ENCODE results near the gene KLRC1.
"Not testable (repeated sequence)": the region's sequence is repeated elsewhere in the genome, so short reads cannot be mapped to it uniquely, and the experiment has no call there.

The KLRC1 gene

GRCh38 chr12:10422159-10422558, 31.0 kb downstream of the KLRC1 start:
- in situ Hi-C loops (cut with MboI; ENCODE audit: low sequenced_read_pairs): not testable (repeated sequence)

- in situ Hi-C loops (cut with MboI; ENCODE audit: low sequenced_read_pairs): not testable (repeated sequence)
Observed at GRCh38 chr12:10420334-10420733, 32.8 kb downstream of the KLRC1 start, which contains the start of gene KLRC3. TSS of gene KLRC3 (minus strand) at chr12:10420595. CDS start at chr12:10420550, 45 bp downstream.

- in situ Hi-C loops (cut with MboI; ENCODE audit: low sequenced_read_pairs): no loop called here
Observed at GRCh38 chr12:10409392-10409791, 43.8 kb downstream of the KLRC1 start, which contains the start of gene KLRC4. TSS of gene KLRC4 (minus strand) at chr12:10409757. CDS start at chr12:10409575, 182 bp downstream.

DNA sequence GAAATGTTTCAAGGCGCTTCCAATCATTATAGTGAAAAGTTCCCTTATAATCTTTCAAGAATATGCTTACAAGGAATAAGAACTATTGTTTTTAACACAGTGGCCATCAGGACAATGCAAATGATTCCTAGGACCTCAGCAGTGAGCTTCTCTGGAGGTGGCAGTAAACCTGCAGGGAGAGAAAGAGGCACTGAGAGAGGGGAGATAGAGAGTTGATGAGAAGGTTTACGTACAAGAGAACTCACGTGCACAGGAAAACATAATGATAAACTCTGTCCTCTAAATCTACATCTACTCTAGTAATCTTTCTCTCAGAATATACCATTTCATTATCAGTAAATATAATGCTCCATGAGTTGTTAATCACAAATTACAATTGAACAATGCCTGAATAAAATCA, 44.3 kb downstream of the KLRC1 start:
- in situ Hi-C loops (cut with MboI; ENCODE audit: low sequenced_read_pairs): no loop called here

GRCh38 chr12:10406725-10407124, 46.5 kb downstream of the KLRC1 start:
- in situ Hi-C loops (cut with MboI; ENCODE audit: low sequenced_read_pairs): no loop called here

GRCh38 chr12:10405294-10405693, 47.9 kb downstream of the KLRC1 start:
- in situ Hi-C loops (cut with MboI; ENCODE audit: low sequenced_read_pairs): no loop called here

- in situ Hi-C loops (cut with MboI; ENCODE audit: low sequenced_read_pairs): no loop called here
Observed at GRCh38 chr12:10404798-10405197, 48.4 kb downstream of the KLRC1 start.

- in situ Hi-C loops (cut with MboI; ENCODE audit: low sequenced_read_pairs): no loop called here
Observed at GRCh38 chr12:10400829-10401228, 52.3 kb downstream of the KLRC1 start.

DNA sequence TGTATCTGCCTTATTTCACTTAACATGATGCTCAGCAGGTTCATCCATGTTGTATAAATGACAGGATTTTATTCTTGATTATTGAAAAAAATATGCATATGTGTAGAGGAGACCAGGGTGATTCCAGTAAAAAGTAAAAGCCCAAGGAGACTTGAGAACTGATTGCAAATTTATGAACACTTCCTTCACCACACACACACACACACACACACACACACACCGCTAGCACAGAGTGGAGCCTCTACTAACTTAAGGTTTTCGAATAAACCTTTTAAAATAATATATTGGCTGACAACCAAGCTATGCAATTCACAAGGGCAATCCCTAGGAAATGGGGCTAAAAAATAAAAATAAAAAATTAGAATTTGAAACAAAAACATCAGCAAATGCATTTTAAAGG, 55.0 kb downstream of the KLRC1 start:
- in situ Hi-C loops (cut with MboI; ENCODE audit: low sequenced_read_pairs): no loop called here

DNA sequence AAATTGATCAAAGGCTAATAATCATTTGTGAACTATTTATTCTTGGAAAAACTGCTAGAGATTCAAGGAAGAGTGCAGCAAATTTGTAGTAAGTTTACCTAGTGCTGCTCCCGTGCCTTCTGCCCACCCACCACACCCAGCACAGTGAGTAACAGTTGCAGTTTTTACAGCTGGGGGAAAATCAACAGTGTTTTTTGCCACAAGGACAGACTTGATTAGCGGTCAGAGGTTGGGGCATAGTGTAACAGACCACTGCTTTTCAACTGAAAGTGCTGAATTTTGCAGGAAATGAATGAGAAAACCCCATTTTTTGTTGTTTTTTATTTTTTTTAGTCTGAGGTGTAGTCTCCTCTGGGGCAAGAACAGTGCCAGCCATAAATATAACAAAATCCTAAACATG, 55.9 kb downstream of the KLRC1 start:
- in situ Hi-C loops (cut with MboI; ENCODE audit: low sequenced_read_pairs): no loop called here

GRCh38 chr12:10396176-10396575, 57.0 kb downstream of the KLRC1 start:
- in situ Hi-C loops (cut with MboI; ENCODE audit: low sequenced_read_pairs): not testable (repeated sequence)
